Measurements from ENCODE around the gene SCUBE1. TPM values are rescaled to one million over a fixed set of nuclear protein-coding genes. Genes with fewer than 3 reads are reported as not detected.

SCUBE1 gene
- total and polyA plus RNA-seq, 2 of the 8 experiments (the other 6 are each of a cell fraction or from before 2014, with no cell fraction given) = 2.3 to 4.9 TPM

DNA sequence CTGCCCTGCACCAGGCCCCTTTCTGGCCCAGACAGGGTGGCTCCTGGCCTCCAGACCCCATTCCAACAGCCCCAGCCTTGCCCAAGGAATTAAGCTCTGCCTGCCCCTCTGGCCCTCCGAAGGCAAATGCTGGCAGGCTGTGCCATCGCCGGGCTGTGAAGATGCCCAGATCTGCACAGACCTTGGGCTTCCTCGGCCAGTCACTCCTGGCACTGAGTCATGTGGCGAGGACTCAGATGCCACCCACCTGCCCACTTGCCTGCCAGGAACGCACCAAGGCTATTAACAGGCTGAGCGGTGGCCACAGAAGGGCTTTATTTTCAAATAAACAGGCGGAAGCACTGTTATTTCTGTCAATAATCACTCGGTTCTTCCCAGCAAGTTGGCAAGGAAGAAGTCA, 105.9 kb downstream of the SCUBE1 start:
- DNase-seq (ENCODE audit: low read depth in 1 of 2, low spot score in 2 of 2) (no peak), FAIRE-seq (no peak)
- WGBS, 2 experiments (ENCODE audit: extremely low coverage in 1 of 2, insufficient coverage in 1 of 2, insufficient read length in 1 of 2, insufficient replicate concordance in 2 of 2, low coverage in 1 of 2, low lambda C conversion rate in 2 of 2, missing lambda C conversion rate in 1 of 2) = 90% methylated on average over 9 of the region's 9 CpGs; no CpG with 5 or more reads in 1 of the 2 experiments
- Histone ChIP-seq H4K8ac (ENCODE audit: extremely low read depth, insufficient read depth, low read length) (peak overlapping the region; percentile 43; the same call in 1 of the 2 replicates), H2BK15ac (ENCODE audit: low read length) (no peak overlapping the region), H3K56ac (replicated peaks; ENCODE audit: insufficient read length, low read depth, low read length) (no peak overlapping the region), H3K9me3 (ENCODE audit: insufficient read depth in 2 of 2, low read depth in 1 of 2, low read length in 1 of 2) (no peaks in the 10 kb centered on the region), H3K4me1 (replicated peaks in 1 of 4; ENCODE audit: control insufficient read depth in 3 of 4, insufficient read depth in 4 of 4, low read length in 3 of 4) (0 out of 7 replicates have a peak, but pooled peaks cover 0 to 4% (median 0%) of the 10 kb centered on the region in 4 experiments), H3K23me2 (ENCODE audit: low read depth, low read length) (no peaks in the 10 kb centered on the region), H3K14ac (ENCODE audit: insufficient read length) (no peak overlapping the region), H3K4me2 (ENCODE audit: insufficient read depth in 1 of 2, low read depth in 2 of 2, low read length in 2 of 2) (no peak overlapping the region), H3K27ac (ENCODE audit: low read depth, low read length) (no peak overlapping the region), H4K5ac (ENCODE audit: insufficient read length, low read depth, low read length) (no peak overlapping the region), H3K79me2 (ENCODE audit: control insufficient read depth in 1 of 2, insufficient read depth in 2 of 2, low read length in 2 of 2) (no peaks in the 10 kb centered on the region), H4K20me1 (replicated peaks in 1 of 2; ENCODE audit: control insufficient read depth in 1 of 2, insufficient read depth in 2 of 2, low read length in 2 of 2) (no peaks in the 10 kb centered on the region), H2BK120ac (replicated peaks; ENCODE audit: low read depth, low read length) (no peak overlapping the region), H2AK5ac (ENCODE audit: low read depth, low read length) (no peak overlapping the region), H3K4me3 (ENCODE audit: extremely low read depth in 1 of 4, insufficient read depth in 2 of 4, low read depth in 3 of 4, low read length in 4 of 4) (no peak overlapping the region), H3K18ac (ENCODE audit: extremely low read depth, low read length) (no peak overlapping the region), H3K36me3 (ENCODE audit: control insufficient read depth in 2 of 4, insufficient read depth in 4 of 4, low read length in 3 of 4) (no peaks in the 10 kb centered on the region), H2BK20ac (ENCODE audit: low read length) (no peak overlapping the region), H2AFZ (ENCODE audit: low read length) (no peak overlapping the region), H4K91ac (replicated peaks; ENCODE audit: insufficient read length, low read length) (no peak overlapping the region), H2BK12ac (ENCODE audit: low read depth, low read length) (no peak overlapping the region), H3K9ac (replicated peaks in 1 of 4; ENCODE audit: extremely low read depth in 1 of 4, low read depth in 3 of 4, low read length in 3 of 4) (no peak overlapping the region), H3K27me3 (replicated peaks in 1 of 4; ENCODE audit: control insufficient read depth in 3 of 4, extremely low read depth in 1 of 4, insufficient read depth in 3 of 4, low read length in 3 of 4) (no peaks in the 10 kb centered on the region), H3K79me1 (ENCODE audit: low read depth, low read length) (no peaks in the 10 kb centered on the region), H3K4ac (replicated peaks; ENCODE audit: insufficient read length, low read depth, low read length) (no peak overlapping the region), H2BK5ac (ENCODE audit: low read depth, low read length) (no peak overlapping the region), H3K23ac (ENCODE audit: insufficient read length) (no peak overlapping the region)
- ChIA-PET POLR2A (ENCODE audit: partially characterized antibody) (interaction anchor here (0.9 kb wide), 1 partner anchor 9 kb away, joined by 3 read pairs; no protein-coding TSS in a partner anchor), CTCF (ENCODE audit: partially characterized antibody) (interaction anchor here (1.3 to 26.8 kb wide), 4 partner anchors 9 to 149 kb away, joined by 5 to 388 read pairs (median 11); no protein-coding TSS in a partner anchor)
- TF ChIP-seq SIX5 (IDR thresholded peaks at IDR 0.05; ENCODE audit: low read depth, low read length) (no peak), SIN3A (conservative IDR thresholded peaks at IDR 0.05 in 1 of 2, IDR thresholded peaks at IDR 0.05 in 1 of 2; ENCODE audit: low read depth in 1 of 2, low read length in 2 of 2) (no peak), KDM1A (IDR thresholded peaks at IDR 0.05; ENCODE audit: borderline replicate concordance, low read length) (no peak), BACH1 (IDR thresholded peaks at IDR 0.05; ENCODE audit: low read length) (no peak), SP2 (IDR thresholded peaks at IDR 0.05; ENCODE audit: low read length) (no peak), TAF7 (optimal IDR thresholded peaks at IDR 0.05; ENCODE audit: borderline replicate concordance, low read depth, low read length) (no peak), EZH2 (IDR thresholded peaks at IDR 0.05; ENCODE audit: low read depth, low read length, severe bottlenecking) (no peak), FOSL1 (IDR thresholded peaks at IDR 0.05; ENCODE audit: insufficient read depth, low read depth, low read length) (no peak), SRF (IDR thresholded peaks at IDR 0.05; ENCODE audit: low read depth, low read length) (no peak), KDM4A (IDR thresholded peaks at IDR 0.05; ENCODE audit: low read depth, low read length, severe bottlenecking) (no peak), TEAD4 (IDR thresholded peaks at IDR 0.05; ENCODE audit: low read depth, low read length) (no peak), RBBP5 (IDR thresholded peaks at IDR 0.05; ENCODE audit: borderline replicate concordance, low read depth, low read length) (no peak), CHD1 (IDR thresholded peaks at IDR 0.05; ENCODE audit: low read depth, low read length) (no peak), HDAC2 (IDR thresholded peaks at IDR 0.05; ENCODE audit: borderline replicate concordance in 1 of 2, low read depth in 2 of 2, low read length in 2 of 2) (no peak)
